Measurements from ENCODE around the gene CAPN6. TPM values are rescaled to one million over a fixed set of nuclear protein-coding genes. Genes with fewer than 3 reads are reported as not detected.

Gene CAPN6
- total RNA-seq, 1 experiment from 2014 or later, result 0.09 TPM

DNA sequence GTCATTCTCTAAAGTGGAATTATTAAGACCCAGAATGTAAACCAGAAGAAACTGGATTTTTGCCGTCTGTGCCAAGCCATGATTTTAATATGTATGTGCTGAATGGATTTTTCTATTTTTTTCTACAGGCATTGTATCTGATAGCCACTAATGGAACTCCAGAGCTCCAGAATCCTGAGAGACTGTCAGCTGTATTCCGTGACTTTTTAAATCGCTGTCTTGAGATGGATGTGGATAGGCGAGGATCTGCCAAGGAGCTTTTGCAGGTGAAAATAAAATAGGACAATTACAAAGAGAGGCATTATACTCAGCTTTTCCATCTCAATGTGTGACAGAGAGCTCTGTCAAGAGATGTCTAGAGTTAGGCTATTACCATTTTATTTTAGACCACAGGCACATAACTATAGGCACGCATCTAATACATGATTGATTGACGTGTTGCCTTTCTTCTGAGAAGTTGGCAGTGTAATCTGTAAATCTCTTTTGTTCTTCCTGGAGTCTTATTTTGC lies 53.9 kb downstream of the CAPN6 start:
- intact Hi-C loops (cut with micrococcal nuclease; ENCODE audit: unreplicated experiment), result no loop called here
- no peaks in the 10 kb centered on the region for H3K4me1 Mint-ChIP-seq (ENCODE audit: low read depth, unreplicated experiment)
- peaks cover 2% of the 10 kb centered on the region for H3K27me3 Mint-ChIP-seq (ENCODE audit: unreplicated experiment)
- no peak for DNase-seq
- no peaks in the 10 kb centered on the region for H3K9me3 Mint-ChIP-seq (ENCODE audit: low read depth, unreplicated experiment)
- no peak overlapping the region for H3K27ac Mint-ChIP-seq (ENCODE audit: unreplicated experiment)
- CTCF ChIA-PET, result no interaction called here
- TF ChIP-seq, protein P1, sequence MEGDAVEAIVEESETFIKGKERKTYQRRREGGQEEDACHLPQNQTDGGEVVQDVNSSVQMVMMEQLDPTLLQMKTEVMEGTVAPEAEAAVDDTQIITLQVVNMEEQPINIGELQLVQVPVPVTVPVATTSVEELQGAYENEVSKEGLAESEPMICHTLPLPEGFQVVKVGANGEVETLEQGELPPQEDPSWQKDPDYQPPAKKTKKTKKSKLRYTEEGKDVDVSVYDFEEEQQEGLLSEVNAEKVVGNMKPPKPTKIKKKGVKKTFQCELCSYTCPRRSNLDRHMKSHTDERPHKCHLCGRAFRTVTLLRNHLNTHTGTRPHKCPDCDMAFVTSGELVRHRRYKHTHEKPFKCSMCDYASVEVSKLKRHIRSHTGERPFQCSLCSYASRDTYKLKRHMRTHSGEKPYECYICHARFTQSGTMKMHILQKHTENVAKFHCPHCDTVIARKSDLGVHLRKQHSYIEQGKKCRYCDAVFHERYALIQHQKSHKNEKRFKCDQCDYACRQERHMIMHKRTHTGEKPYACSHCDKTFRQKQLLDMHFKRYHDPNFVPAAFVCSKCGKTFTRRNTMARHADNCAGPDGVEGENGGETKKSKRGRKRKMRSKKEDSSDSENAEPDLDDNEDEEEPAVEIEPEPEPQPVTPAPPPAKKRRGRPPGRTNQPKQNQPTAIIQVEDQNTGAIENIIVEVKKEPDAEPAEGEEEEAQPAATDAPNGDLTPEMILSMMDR (IDR thresholded peaks at IDR 0.05; ENCODE audit: unreplicated experiment), result no peak
- H3K4me3 Mint-ChIP-seq (ENCODE audit: low read depth, unreplicated experiment), result no peak overlapping the region
- BruUV-seq (replicated peaks), result no TSS peak
- H3K36me3 Mint-ChIP-seq (ENCODE audit: insufficient read depth, unreplicated experiment), result no peaks in the 10 kb centered on the region

GRCh38 chrX:111207851-111208250 lies 62.4 kb downstream of the CAPN6 start:
- no peaks in the 10 kb centered on the region for H3K9me3 Mint-ChIP-seq (ENCODE audit: low read depth, unreplicated experiment)
- H3K4me3 Mint-ChIP-seq (ENCODE audit: low read depth, unreplicated experiment), result no peak overlapping the region
- H3K36me3 Mint-ChIP-seq (ENCODE audit: insufficient read depth, unreplicated experiment), result no peaks in the 10 kb centered on the region
- no peak for DNase-seq
- peaks cover 12% of the 10 kb centered on the region for H3K27me3 Mint-ChIP-seq (ENCODE audit: unreplicated experiment)
- no TSS peak for BruUV-seq (replicated peaks)
- TF ChIP-seq, protein P1 (IDR thresholded peaks at IDR 0.05; ENCODE audit: unreplicated experiment), result no peak
- intact Hi-C loops (cut with micrococcal nuclease; ENCODE audit: unreplicated experiment), result no loop called here
- H3K4me1 Mint-ChIP-seq (ENCODE audit: low read depth, unreplicated experiment), result no peaks in the 10 kb centered on the region
- CTCF ChIA-PET, result no interaction called here
- no peak overlapping the region for H3K27ac Mint-ChIP-seq (ENCODE audit: unreplicated experiment)

DNA sequence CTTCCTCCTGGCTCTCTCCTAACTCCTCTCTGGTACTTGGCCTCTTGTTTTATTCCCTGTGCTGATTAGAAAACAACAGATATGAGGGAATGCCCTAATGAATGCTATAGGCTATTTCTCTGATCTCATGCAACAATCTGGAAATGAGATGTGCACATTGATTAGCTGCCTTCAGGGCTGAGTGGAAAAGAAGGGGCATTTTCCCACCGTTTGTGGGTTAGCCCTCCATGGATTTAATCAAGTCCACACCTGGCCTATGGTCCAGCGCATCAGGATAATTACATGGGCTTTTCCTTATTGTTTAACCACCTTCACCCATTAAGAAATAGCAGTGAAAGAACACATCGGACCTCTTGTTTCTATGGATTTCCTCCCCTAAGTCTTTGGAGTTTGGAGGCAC lies 70.0 kb downstream of the CAPN6 start:
- no peak overlapping the region for H3K27ac Mint-ChIP-seq (ENCODE audit: unreplicated experiment)
- no peaks in the 10 kb centered on the region for H3K36me3 Mint-ChIP-seq (ENCODE audit: insufficient read depth, unreplicated experiment)
- H3K27me3 Mint-ChIP-seq (ENCODE audit: unreplicated experiment), result no peaks in the 10 kb centered on the region
- H3K4me3 Mint-ChIP-seq (ENCODE audit: low read depth, unreplicated experiment), result no peak overlapping the region
- no peaks in the 10 kb centered on the region for H3K4me1 Mint-ChIP-seq (ENCODE audit: low read depth, unreplicated experiment)
- BruUV-seq (replicated peaks), result no TSS peak
- intact Hi-C loops (cut with micrococcal nuclease; ENCODE audit: unreplicated experiment), result no loop called here
- DNase-seq, result no peak
- no peaks in the 10 kb centered on the region for H3K9me3 Mint-ChIP-seq (ENCODE audit: low read depth, unreplicated experiment)
- TF ChIP-seq, protein P1 (IDR thresholded peaks at IDR 0.05; ENCODE audit: unreplicated experiment), result no peak
- CTCF ChIA-PET, result no interaction called here

DNA sequence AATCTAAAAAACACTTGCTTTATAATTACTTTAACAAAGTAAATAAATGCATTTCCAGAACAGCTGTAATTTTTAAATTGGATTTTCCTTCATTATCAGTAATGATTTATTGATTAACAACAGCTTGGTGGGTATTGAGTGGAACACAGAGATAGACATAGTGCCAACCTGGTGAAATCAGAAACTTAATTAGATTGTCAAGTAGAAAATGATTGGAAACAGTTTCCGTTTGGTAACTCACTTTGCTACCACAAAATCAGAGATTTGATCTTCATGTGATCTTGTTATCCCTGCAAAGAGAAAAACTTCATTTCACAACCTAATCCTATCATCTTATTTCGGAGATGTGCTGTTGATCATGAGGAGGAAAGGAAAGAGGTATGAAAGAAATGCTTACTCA lies 70.8 kb downstream of the CAPN6 start:
- no TSS peak for BruUV-seq (replicated peaks)
- CTCF ChIA-PET, result no interaction called here

More for the DNA sequence above, 70.8 kb downstream of the CAPN6 start:
- Mint-ChIP-seq H3K27ac (ENCODE audit: unreplicated experiment) (no peak overlapping the region), H3K4me3 (ENCODE audit: low read depth, unreplicated experiment) (no peak overlapping the region), H3K27me3 (ENCODE audit: unreplicated experiment) (no peaks in the 10 kb centered on the region), H3K4me1 (ENCODE audit: low read depth, unreplicated experiment) (no peaks in the 10 kb centered on the region), H3K9me3 (ENCODE audit: low read depth, unreplicated experiment) (no peaks in the 10 kb centered on the region), H3K36me3 (ENCODE audit: insufficient read depth, unreplicated experiment) (no peaks in the 10 kb centered on the region)
- no peak for DNase-seq
- TF ChIP-seq, protein P1 (IDR thresholded peaks at IDR 0.05; ENCODE audit: unreplicated experiment), result no peak
- intact Hi-C loops (cut with micrococcal nuclease; ENCODE audit: unreplicated experiment), result no loop called here

Other genes with a start within 250 kb of the CAPN6 start
- 0.50 and 0.88 TPM in 2 replicates for gene PAK3, start 174.3 kb downstream of the CAPN6 start, total RNA-seq (2022)
- gene DCX, start 141.7 kb upstream of the CAPN6 start, total RNA-seq (2022), result not detected in 2 replicates
- gene SERTM2, start 241.2 kb upstream of the CAPN6 start, total RNA-seq (2022), result not detected in 2 replicates